Right lobe of liver (tissue), 6 donors: ENCODE results near the gene UEVLD. TPM values are rescaled to one million over a fixed set of nuclear protein-coding genes. Genes with fewer than 3 reads are reported as not detected.
"Not testable (repeated sequence)": the region's sequence is repeated elsewhere in the genome, so short reads cannot be mapped to it uniquely, and the experiment has no call there.

ENCODE experiments used
- ATAC-seq, 4 donors: fragments of 200-7000 bp; cut with Tn5 transposase; one replicate each; pipeline ENCODE4 v1.9.1; 2020; ENCODE audit warnings: mild to moderate bottlenecking in 4 of 4, moderate library complexity in 4 of 4
- DNase-seq, 3 donors: peaks; one replicate each; pipeline ENCODE4 v3.0.0-alpha.2; 2020
- H3K27ac ChIP-seq, 3 donors: fragments of 200-600 bp; one replicate each; pipeline ENCODE4 v1.8.0; 2022
- H3K27me3 ChIP-seq, 2 donors: fragments of 200-600 bp; one replicate each; pipeline ENCODE4 v1.8.0; 2022
- H3K36me3 ChIP-seq, 4 donors: fragments of 200-600 bp; sonication (generic) in 1 of 4; one replicate each; pipeline versions ENCODE4 v1.5.1 to v1.8.0; 2017 to 2022; ENCODE audit warnings: control low read depth in 1 of 4
- H3K4me1 ChIP-seq, 4 donors: fragments of 200-600 bp; sonication (generic) in 1 of 4; one replicate each; pipeline versions ENCODE4 v1.5.1 to v1.8.0; 2017 to 2022; ENCODE audit warnings: control low read depth in 1 of 4
- H3K4me3 ChIP-seq, 3 donors: fragments of 200-600 bp; one replicate each; pipeline ENCODE4 v1.8.0; 2022
- H3K9me3 ChIP-seq, 4 donors: fragments of 200-600 bp; sonication (generic) in 1 of 4; one replicate each; pipeline versions ENCODE4 v1.5.1 to v1.8.0; 2017 to 2022; ENCODE audit warnings: control low read depth in 1 of 4
- CTCF ChIP-seq, 4 donors: fragments of 200-600 bp in 3 of 4; fragments of 450-650 bp in 1 of 4; IDR thresholded peaks; one replicate each; pipeline versions ENCODE4 v1.5.1 to v1.8.0; 2016 to 2022; ENCODE audit warnings: antibody characterized with exemption in 4 of 4, mild to moderate bottlenecking in 2 of 4
- POLR2A ChIP-seq: fragments of 450-650 bp; IDR thresholded peaks from one replicate; pipeline ENCODE4 v1.6.1; 2017; ENCODE audit warnings: antibody characterized with exemption, mild to moderate bottlenecking
- WGBS: methylation state at CpG from one replicate; pipeline ENCODE4 v1.1.6; 2018; ENCODE audit warnings: low coverage, low lambda C conversion rate; ENCODE audit not compliant: insufficient coverage; ENCODE audit errors: missing lambda C conversion rate; 5-methylcytosine and 5-hydroxymethylcytosine counted together
- intact Hi-C, 2 donors: fragments of 100-400 bp; cut with DNase I; formaldehyde crosslinking; loops; one replicate each; pipeline versions ENCODE4 v1.11.2 to v1.14.1; 2022
- total RNA-seq, 6 experiments: library from RNA; depleted of rRNA in 2 of 6; stranded (reverse); fragments of >200 nt in 2 of 6; fragmentation: NEBNext Ultra II Directional in 3 of 6; extraction: Animal tissue kit (Norgen Biotek cat#: 25700) in 3 of 6; gene quantifications; one replicate each; pipeline versions ENCODE4 v1.1.0 to v1.2.4, GENCODE V29; 2016 to 2023
- donor health status: DM: no; HTN: yes; CAD: no.
- donor health status: DM: no; HTN: no; CAD: no.
- donor health status: DM: no; HTN: no; CAD: no.
- donor health status: DM: no; HTN: yes; CAD: no.
- donor health status: DM: no; HTN: yes; CAD: no.

Gene UEVLD
- total RNA-seq, 6 experiments from 2014 or later: 9.5 to 18.1 (median 9.9) TPM

DNA sequence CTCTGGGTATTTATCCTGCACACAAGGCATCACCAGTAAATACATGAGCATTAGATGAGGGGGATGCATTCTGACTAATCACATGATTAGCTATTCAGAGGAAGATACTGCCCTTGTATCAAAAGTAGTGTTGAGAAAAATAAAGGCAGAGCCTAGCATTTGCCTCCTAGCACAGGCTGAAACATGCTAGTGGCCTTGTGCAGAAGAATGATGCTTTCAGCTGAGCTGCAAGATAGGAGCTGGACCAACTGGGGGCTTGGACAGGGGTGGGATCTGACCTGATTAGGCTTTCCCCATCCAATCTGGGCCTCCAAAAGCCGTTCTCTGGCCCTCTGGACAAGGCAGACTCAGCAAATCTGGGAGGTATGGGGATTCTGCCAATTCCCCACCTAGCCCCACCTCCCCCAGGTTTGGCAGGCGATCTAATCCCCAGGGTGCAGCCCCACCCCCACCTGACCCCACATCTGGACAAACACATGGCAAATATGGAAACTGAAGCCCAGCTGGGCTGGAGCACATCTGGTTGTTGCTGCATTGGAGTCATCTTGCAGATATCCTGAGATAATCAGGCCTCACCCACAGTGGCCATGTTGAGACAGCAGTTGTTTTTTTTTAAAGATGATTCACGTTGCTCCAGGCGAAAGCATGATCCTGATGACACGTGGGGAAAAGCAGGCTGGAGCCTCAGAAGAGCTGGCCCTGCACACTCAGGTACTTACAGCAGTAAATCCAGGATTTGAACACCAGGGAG, 6.6 kb upstream of the UEVLD start:
- Histone ChIP-seq H3K27ac (no peak overlapping the region), H3K4me1 (peaks cover 0 to 4% (median 0%) of the 10 kb centered on the region in 4 donors), H3K27me3 (no peaks in the 10 kb centered on the region), H3K36me3 (no peaks in the 10 kb centered on the region), H3K4me3 (no peak overlapping the region), H3K9me3 (no peaks in the 10 kb centered on the region)
- WGBS: 65% methylated on average over 3 of the region's 5 CpGs
- no peak for DNase-seq
- TF ChIP-seq CTCF (IDR thresholded peaks at IDR 0.05): no peak
- no peak for TF ChIP-seq POLR2A
- intact Hi-C loops: no loop called here
- no peak for ATAC-seq

GRCh38 chr11:18594088-18594487, 5.6 kb upstream of the UEVLD start:
- H3K36me3 ChIP-seq, intact Hi-C loops, H3K27me3 ChIP-seq, H3K27ac ChIP-seq, H3K9me3 ChIP-seq, DNase-seq, ATAC-seq, H3K4me3 ChIP-seq: not testable (repeated sequence)
- WGBS: 86% methylated on average over 4 of the region's 5 CpGs
- H3K4me1 ChIP-seq: peaks cover 0 to 14% (median 0%) of the 10 kb centered on the region in 4 donors

- TF ChIP-seq POLR2A: no peak
- no peak for TF ChIP-seq CTCF (IDR thresholded peaks at IDR 0.05)
- no peak overlapping the region for H3K4me3 ChIP-seq
- H3K9me3 ChIP-seq: no peaks in the 10 kb centered on the region
- no peak for DNase-seq
- H3K27me3 ChIP-seq: no peaks in the 10 kb centered on the region
- intact Hi-C loops: no loop called here
- H3K27ac ChIP-seq: no peak overlapping the region
- peaks cover 0 to 23% (median 6%) of the 10 kb centered on the region in 4 donors for H3K4me1 ChIP-seq
- no peak for ATAC-seq
- H3K36me3 ChIP-seq: no peaks in the 10 kb centered on the region
- WGBS: 58% methylated on average over 2 of the region's 2 CpGs
Observed at GRCh38 chr11:18590571-18590970, 2.0 kb upstream of the UEVLD start.

- TF ChIP-seq CTCF (IDR thresholded peaks at IDR 0.05) (no peak), POLR2A (no peak)
- Histone ChIP-seq H3K27me3 (no peaks in the 10 kb centered on the region), H3K27ac (no peak overlapping the region), H3K36me3 (no peaks in the 10 kb centered on the region), H3K4me3 (no peak overlapping the region), H3K9me3 (no peaks in the 10 kb centered on the region), H3K4me1 (peaks cover 0 to 3% (median 0%) of the 10 kb centered on the region in 4 donors)
- ATAC-seq (peak in 1 of 4 donors; percentile 63), DNase-seq (no peak)
- intact Hi-C loops: no loop called here
- 86% methylated on average over 1 of the region's 1 CpG for WGBS
Observed at GRCh38 chr11:18581825-18582224, 6.7 kb downstream of the UEVLD start.

DNA sequence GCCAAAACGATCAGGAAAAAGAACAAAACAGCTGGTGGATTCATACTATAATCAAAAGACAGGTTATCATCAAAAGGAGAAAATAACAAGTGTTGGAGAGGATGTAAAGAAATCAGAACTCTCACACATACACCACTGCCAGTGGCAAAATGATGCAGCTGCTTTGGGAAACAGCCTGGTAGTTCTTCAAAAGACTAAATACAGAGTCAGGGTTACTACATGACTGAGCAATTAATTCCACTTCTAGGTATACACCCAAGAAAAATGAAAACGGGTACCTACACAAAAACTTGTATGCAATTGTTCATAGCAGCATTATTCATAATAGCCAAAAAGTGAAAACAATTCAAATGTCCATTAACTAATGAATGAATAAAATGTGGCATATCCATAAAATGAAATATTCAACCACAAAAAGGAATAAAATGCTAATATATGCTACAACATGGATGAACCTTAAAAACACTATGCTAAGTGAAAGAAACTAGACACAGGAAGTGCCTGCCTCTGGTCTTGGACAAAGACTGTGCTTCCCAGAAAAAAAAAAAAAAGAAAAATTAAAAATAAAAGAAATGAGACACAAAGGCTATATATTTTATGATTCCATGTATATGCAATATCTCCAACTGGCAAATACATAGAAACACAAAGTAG, 8.3 kb downstream of the UEVLD start:
- no peak overlapping the region for H3K4me3 ChIP-seq
- DNase-seq (no peak), ATAC-seq (no peak)
- H3K36me3 ChIP-seq: no peaks in the 10 kb centered on the region
- H3K27me3 ChIP-seq: no peaks in the 10 kb centered on the region
- H3K4me1 ChIP-seq: no peaks in the 10 kb centered on the region
- intact Hi-C loops: no loop called here
- TF ChIP-seq POLR2A (no peak), CTCF (IDR thresholded peaks at IDR 0.05) (no peak)
- no peaks in the 10 kb centered on the region for H3K9me3 ChIP-seq
- 89% methylated on average over 2 of the region's 2 CpGs for WGBS
- no peak overlapping the region for H3K27ac ChIP-seq
